Type B pancreatic cell (in vitro differentiated cells): Measurements from ENCODE around the gene USH2A. TPM values are rescaled to one million over a fixed set of nuclear protein-coding genes. Genes with fewer than 3 reads are reported as not detected.

Experiments used
- DNase-seq: peaks from one replicate; pipeline ENCODE4 v3.0.0; 2021; ENCODE audit warnings: mixed read lengths; ENCODE audit not compliant: unreplicated experiment; ENCODE audit errors: extremely low spot score
- H3K27ac Mint-ChIP-seq: 2 replicates; pipeline ENCODE4 v1.8.0; 2021; ENCODE audit warnings: mild to moderate bottlenecking, mixed read lengths
- H3K27me3 Mint-ChIP-seq: 2 replicates; pipeline ENCODE4 v1.8.0; 2021; ENCODE audit warnings: mixed read lengths
- H3K36me3 Mint-ChIP-seq: 2 replicates; pipeline ENCODE4 v1.8.0; 2021; ENCODE audit warnings: mixed read lengths
- H3K4me1 Mint-ChIP-seq: one replicate; pipeline ENCODE4 v1.8.0; 2021; ENCODE audit warnings: mixed read lengths; ENCODE audit not compliant: unreplicated experiment
- H3K4me3 Mint-ChIP-seq: 2 replicates; pipeline ENCODE4 v1.8.0; 2021; ENCODE audit warnings: mild to moderate bottlenecking, mixed read lengths
- H3K9me3 Mint-ChIP-seq: 2 replicates; pipeline ENCODE4 v1.8.0; 2021; ENCODE audit warnings: mixed read lengths
- long read RNA-seq: library from polyadenylated mRNA; unstranded; transcript quantifications from one replicate; pipeline ENCODE4 v2.0.0, GENCODE V29; 2020
- total RNA-seq: library from RNA; stranded (reverse); gene quantifications from 2 replicates; pipeline ENCODE4 v1.2.1, GENCODE V29; 2021; ENCODE audit warnings: low replicate concordance
- TF ChIP-seq, protein P1 (sequence below): fragments of 200-600 bp; sonication (generic); conservative IDR thresholded peaks from 2 replicates; pipeline ENCODE4 v1.5.0; 2021; ENCODE audit warnings: antibody characterized with exemption, mild to moderate bottlenecking

The USH2A gene, protein sequence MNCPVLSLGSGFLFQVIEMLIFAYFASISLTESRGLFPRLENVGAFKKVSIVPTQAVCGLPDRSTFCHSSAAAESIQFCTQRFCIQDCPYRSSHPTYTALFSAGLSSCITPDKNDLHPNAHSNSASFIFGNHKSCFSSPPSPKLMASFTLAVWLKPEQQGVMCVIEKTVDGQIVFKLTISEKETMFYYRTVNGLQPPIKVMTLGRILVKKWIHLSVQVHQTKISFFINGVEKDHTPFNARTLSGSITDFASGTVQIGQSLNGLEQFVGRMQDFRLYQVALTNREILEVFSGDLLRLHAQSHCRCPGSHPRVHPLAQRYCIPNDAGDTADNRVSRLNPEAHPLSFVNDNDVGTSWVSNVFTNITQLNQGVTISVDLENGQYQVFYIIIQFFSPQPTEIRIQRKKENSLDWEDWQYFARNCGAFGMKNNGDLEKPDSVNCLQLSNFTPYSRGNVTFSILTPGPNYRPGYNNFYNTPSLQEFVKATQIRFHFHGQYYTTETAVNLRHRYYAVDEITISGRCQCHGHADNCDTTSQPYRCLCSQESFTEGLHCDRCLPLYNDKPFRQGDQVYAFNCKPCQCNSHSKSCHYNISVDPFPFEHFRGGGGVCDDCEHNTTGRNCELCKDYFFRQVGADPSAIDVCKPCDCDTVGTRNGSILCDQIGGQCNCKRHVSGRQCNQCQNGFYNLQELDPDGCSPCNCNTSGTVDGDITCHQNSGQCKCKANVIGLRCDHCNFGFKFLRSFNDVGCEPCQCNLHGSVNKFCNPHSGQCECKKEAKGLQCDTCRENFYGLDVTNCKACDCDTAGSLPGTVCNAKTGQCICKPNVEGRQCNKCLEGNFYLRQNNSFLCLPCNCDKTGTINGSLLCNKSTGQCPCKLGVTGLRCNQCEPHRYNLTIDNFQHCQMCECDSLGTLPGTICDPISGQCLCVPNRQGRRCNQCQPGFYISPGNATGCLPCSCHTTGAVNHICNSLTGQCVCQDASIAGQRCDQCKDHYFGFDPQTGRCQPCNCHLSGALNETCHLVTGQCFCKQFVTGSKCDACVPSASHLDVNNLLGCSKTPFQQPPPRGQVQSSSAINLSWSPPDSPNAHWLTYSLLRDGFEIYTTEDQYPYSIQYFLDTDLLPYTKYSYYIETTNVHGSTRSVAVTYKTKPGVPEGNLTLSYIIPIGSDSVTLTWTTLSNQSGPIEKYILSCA (N-terminal part only)
- 0.22 and 0.33 TPM in 2 replicates for total RNA-seq
- long read RNA-seq, partial matches to known transcripts: 0 of 1 reads
- long read RNA-seq, other reads (novel, unspliced or antisense): 1 of 1 reads

DNA sequence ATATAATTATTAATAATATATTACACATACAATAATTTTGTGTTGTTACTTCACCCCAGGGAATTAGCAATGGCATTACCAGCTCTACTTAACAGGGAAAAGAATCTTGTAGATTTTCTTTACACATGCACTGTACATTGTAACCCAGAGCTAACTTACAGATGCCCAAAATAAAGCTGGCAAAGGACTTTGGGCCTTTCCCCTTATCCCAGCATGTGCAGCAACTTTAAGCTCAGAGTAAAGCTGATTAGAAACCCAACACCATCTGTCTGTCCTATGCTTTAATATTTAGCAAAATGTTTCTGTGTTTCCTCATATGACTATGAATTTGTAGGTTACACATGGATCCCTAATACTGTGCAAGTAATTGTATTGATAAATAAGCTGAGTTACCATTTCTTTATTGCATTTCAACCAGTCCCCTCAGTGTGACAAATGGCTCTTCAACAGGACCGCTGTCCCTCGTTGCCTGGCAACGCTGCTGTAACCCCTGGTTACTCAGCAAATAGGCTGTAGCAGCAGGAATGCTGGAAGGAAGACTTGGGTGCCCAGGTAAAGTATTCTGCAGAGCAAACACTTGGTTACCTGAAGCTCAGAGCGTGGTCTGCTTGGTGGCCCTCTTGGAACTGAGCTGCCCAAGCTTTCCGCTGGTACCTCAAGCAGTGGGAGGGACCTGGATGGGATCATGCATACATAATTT lies at the start of gene USH2A:
TSS of gene USH2A (minus strand) at position 628 of the 700 bp plus-strand sequence. CDS start 1,112 bp downstream, outside the sequence.
- H3K4me3 Mint-ChIP-seq: no peak within 1 kb of the TSS

DNA sequence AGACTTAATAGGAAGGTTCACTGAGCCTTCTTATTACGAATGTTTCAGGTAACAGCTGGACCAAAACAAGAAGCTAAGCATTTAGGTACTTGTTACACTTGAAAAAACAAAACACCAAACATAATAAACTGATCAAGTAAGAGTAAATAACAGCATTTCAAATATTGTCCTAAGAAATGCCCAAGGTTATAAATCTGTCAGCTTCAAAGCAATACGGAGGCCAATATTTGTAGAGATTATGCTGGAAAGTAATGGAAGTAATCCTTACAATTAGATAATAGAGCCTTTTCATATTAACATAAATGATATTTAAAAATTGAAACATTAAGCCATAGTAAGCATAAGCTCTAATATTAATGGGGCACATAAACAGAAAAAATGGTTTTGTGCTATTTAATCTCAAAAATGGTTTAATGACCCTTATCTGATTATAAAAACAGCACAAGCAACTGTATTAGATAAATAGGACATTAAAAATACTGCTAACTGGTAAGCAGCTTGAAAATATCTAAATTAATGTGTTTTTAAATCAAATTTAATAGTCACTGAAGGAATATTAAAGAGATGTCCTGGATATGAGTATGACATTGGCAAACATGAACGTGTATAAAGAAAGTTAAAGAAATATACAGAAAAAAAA lies 43.0 kb upstream of the USH2A start:
- no peaks in the 10 kb centered on the region for H3K36me3 Mint-ChIP-seq
- DNase-seq: no peak
- H3K4me3 Mint-ChIP-seq: no peak overlapping the region
- H3K4me1 Mint-ChIP-seq: peaks cover 10% of the 10 kb centered on the region
- no peaks in the 10 kb centered on the region for H3K27me3 Mint-ChIP-seq
- H3K27ac Mint-ChIP-seq: no peak overlapping the region
- TF ChIP-seq, protein P1, sequence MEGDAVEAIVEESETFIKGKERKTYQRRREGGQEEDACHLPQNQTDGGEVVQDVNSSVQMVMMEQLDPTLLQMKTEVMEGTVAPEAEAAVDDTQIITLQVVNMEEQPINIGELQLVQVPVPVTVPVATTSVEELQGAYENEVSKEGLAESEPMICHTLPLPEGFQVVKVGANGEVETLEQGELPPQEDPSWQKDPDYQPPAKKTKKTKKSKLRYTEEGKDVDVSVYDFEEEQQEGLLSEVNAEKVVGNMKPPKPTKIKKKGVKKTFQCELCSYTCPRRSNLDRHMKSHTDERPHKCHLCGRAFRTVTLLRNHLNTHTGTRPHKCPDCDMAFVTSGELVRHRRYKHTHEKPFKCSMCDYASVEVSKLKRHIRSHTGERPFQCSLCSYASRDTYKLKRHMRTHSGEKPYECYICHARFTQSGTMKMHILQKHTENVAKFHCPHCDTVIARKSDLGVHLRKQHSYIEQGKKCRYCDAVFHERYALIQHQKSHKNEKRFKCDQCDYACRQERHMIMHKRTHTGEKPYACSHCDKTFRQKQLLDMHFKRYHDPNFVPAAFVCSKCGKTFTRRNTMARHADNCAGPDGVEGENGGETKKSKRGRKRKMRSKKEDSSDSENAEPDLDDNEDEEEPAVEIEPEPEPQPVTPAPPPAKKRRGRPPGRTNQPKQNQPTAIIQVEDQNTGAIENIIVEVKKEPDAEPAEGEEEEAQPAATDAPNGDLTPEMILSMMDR: no peak
- no peaks in the 10 kb centered on the region for H3K9me3 Mint-ChIP-seq

More for the DNA sequence above, at the start of gene USH2A:
- Mint-ChIP-seq H3K36me3 (no peaks in the 10 kb centered on the region), H3K9me3 (no peaks in the 10 kb centered on the region), H3K4me1 (no peaks in the 10 kb centered on the region), H3K27me3 (no peaks in the 10 kb centered on the region), H3K27ac (no peak within 1 kb of the TSS)
- DNase-seq: no peak
- TF ChIP-seq, protein P1: no peak

DNA sequence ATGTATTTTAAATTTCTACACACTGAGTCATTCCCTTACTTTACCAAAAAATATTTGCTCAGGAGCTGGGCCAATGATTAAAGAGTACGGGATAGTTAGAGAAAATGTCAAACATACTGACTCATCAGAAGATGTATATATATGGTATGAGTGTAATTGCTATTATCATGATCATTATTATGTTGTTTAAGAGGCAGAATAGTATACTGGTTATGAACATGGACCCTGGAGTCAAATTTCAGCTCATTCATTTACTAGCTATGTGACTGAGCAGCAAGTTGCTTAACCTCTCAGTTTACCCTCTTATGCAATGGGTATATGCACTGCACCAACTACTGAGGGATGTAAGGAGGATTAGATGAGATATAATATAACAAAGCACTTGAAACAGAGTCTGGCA lies 41.2 kb upstream of the USH2A start:
- H3K4me3 Mint-ChIP-seq: no peak overlapping the region
- H3K27ac Mint-ChIP-seq: no peak overlapping the region
- H3K9me3 Mint-ChIP-seq: no peaks in the 10 kb centered on the region
- H3K27me3 Mint-ChIP-seq: no peaks in the 10 kb centered on the region
- DNase-seq: no peak
- TF ChIP-seq, protein P1: no peak
- H3K36me3 Mint-ChIP-seq: no peaks in the 10 kb centered on the region
- peaks cover 11% of the 10 kb centered on the region for H3K4me1 Mint-ChIP-seq

DNA sequence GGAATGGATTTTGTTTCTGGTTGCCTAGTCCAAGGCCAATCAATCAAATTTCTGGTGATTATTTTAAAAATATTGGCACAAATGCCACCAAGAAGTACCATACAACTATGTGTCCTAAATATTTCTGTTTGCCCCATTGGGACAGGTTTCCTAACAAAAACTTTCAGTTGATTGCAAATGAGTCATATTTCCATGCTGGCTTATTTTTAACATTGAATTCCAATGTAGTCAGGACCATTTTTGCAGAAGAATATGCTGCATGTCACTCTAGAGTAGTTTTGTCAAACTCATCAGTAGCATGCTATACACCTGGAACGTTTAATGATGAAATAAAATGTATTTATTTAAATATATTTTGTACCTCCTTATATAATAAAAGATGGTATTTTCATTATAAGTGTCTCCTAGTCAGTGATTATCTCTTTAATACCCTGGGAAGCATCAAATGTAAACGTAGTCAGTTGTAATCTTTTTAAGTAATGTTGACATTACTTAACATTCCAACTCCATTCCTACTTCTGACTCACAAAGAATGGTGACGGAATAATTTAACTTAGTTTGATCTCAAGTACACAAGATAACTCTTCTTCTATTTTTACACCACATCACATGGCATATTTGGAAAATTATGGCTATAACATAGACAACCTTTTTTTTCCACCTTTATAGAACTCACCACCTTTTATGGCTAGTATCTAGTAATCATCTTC lies 39.0 kb upstream of the USH2A start:
- TF ChIP-seq, protein P1: no peak
- peaks cover 12% of the 10 kb centered on the region for H3K4me1 Mint-ChIP-seq
- no peak overlapping the region for H3K27ac Mint-ChIP-seq
- H3K9me3 Mint-ChIP-seq: no peaks in the 10 kb centered on the region
- no peak overlapping the region for H3K4me3 Mint-ChIP-seq
- no peak for DNase-seq
- no peaks in the 10 kb centered on the region for H3K36me3 Mint-ChIP-seq
- H3K27me3 Mint-ChIP-seq: no peaks in the 10 kb centered on the region
